ENCODE data around the gene TFB2M. TPM values are rescaled to one million over a fixed set of nuclear protein-coding genes. Genes with fewer than 3 reads are reported as not detected.

Gene TFB2M
- total and polyA plus RNA-seq, 5 experiments from 2014 or later: 12.0 to 20.8 (median 17.8) TPM

DNA sequence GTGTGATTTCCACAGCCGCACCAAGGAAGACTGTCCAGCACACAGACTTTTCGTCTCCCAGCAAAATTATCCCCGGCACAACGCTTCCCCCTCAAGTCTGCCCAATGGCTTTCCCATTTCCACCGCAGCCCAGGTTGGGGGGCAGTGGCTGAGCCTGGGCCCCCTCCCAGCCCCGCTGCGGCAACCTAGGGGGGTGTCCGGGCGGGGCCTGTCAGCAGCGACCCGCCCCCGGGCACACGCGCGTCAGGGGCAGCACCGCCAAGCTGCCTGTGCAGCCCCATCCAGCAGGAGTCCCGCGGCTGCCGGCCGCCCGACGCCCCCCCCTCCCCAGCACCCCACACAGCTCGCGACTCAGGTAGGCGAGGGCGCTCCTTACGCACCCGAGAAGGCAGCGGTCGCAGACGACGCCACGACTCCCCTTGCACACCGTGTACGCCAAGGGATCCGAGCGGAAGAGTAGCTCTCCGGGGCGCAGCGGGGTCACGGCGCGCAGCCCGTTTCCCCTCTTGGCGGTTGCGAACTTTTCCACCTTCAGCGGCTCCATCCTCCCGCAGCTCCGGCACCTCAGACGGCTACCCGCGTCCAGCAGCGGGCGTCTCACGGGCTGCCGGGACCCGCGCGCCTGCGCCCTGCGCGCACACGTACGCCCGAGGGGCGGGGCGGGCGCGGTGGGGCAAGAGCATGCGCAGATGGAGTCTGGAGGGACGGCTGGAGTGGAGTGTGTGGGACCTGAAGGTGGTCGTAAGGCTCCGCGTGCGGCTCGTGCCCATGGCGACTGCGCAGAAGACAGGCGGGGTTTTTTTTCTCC is 59.2 kb downstream of the TFB2M start, which contains the start of gene SMYD3:
Gene SMYD3 (minus strand): TSS at position 606 of the 808 bp plus-strand sequence.
- Mint-ChIP-seq H3K4me3 (peak within 1 kb of the TSS; percentile 85 to 97 (median 91)), H3K36me3 (no peaks in the 10 kb centered on the region), H3K27me3 (no peaks in the 10 kb centered on the region), H3K4me1 (peaks cover 21 to 49% (median 37%) of the 10 kb centered on the region in 4 donors), H3K9me3 (no peaks in the 10 kb centered on the region), H3K27ac (peak within 1 kb of the TSS; percentile 87 to 96 (median 94))
- POLR2A ChIA-PET: interaction anchor here (0.6 to 1.3 kb wide), 4 partner anchors 60 to 190 kb away, joined by 3 to 8 read pairs (median 4); no protein-coding TSS in a partner anchor
- DNase-seq (peak; percentile 66 to 87 (median 78)), ATAC-seq (peak; percentile 82 to 88)

GRCh38 chr1:246506367-246506673 is 59.7 kb downstream of the TFB2M start:
- H3K9me3 Mint-ChIP-seq: no peaks in the 10 kb centered on the region
- POLR2A ChIA-PET: interaction anchor here (1.3 kb wide), 2 partner anchors 61 to 65 kb away, joined by 5 to 8 read pairs; no protein-coding TSS in a partner anchor

GRCh38 chr1:246503341-246503740 is 62.7 kb downstream of the TFB2M start:
- Mint-ChIP-seq H3K36me3 (no peaks in the 10 kb centered on the region), H3K27ac (peak overlapping the region in 1 of 10 donors; percentile 35), H3K4me1 (peaks cover 29 to 54% (median 39%) of the 10 kb centered on the region in 4 donors), H3K4me3 (no peak overlapping the region), H3K27me3 (no peaks in the 10 kb centered on the region), H3K9me3 (no peaks in the 10 kb centered on the region)
- no peak for DNase-seq
- no peak for ATAC-seq
- POLR2A ChIA-PET: no interaction called here

More at GRCh38 chr1:246506367-246506673, 59.7 kb downstream of the TFB2M start:
- ATAC-seq: peak; percentile 11 to 15
- no peak for DNase-seq
- Mint-ChIP-seq H3K4me1 (peaks cover 27 to 54% (median 40%) of the 10 kb centered on the region in 4 donors), H3K27me3 (no peaks in the 10 kb centered on the region), H3K27ac (peak overlapping the region; percentile 14 to 94 (median 88)), H3K36me3 (no peaks in the 10 kb centered on the region), H3K4me3 (peak overlapping the region; percentile 85 to 97 (median 90))

DNA sequence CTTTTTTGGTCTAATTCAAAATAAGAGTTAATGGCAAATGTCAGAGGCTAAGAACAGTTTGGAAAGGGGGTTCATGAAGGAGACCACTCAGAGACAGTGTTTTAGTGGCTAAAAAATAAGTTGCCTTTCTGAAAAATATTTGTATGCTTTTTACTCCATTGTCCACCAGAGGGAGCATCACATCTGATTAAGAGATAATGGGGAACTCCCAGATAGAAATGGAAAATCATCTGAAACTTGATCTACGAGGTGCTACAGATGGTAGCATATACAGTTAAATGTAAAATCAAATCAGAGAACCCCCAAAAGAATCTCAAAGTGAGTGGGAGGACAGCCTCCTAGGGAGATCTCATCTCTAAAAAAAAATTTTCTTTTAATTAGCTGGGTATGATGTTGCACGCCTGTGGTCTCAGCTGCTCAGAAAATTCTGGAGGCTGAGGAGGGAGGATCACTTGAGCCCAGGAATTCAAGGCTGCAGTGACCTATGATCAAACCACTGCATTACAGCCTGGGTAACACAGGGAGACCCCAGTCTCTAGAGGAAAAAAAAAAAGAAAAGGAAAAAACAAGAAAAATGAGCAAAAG is 68.6 kb downstream of the TFB2M start:
- peak overlapping the region in 4 of 10 donors; percentile 11 to 81 (median 50) for H3K27ac Mint-ChIP-seq
- DNase-seq: peak in 5 of 10 donors; percentile 33 to 72 (median 65)
- POLR2A ChIA-PET: no interaction called here

GRCh38 chr1:246492611-246493245 is 73.3 kb downstream of the TFB2M start:
- H3K27ac Mint-ChIP-seq: no peak overlapping the region
- H3K36me3 Mint-ChIP-seq: peaks cover 4 to 10% (median 9%) of the 10 kb centered on the region in 3 donors
- H3K27me3 Mint-ChIP-seq: no peaks in the 10 kb centered on the region
- no peak overlapping the region for H3K4me3 Mint-ChIP-seq
- peaks cover 6 to 10% (median 8%) of the 10 kb centered on the region in 4 donors for H3K4me1 Mint-ChIP-seq
- POLR2A ChIA-PET: no interaction called here
- no peaks in the 10 kb centered on the region for H3K9me3 Mint-ChIP-seq
- DNase-seq: peak in 1 of 10 donors; percentile 19
- peak in 1 of 2 donors; percentile 33 for ATAC-seq

More for the DNA sequence above, 68.6 kb downstream of the TFB2M start:
- Mint-ChIP-seq H3K4me3 (no peak overlapping the region), H3K36me3 (no peaks in the 10 kb centered on the region), H3K4me1 (peaks cover 6 to 12% (median 10%) of the 10 kb centered on the region in 4 donors), H3K27me3 (no peaks in the 10 kb centered on the region), H3K9me3 (no peaks in the 10 kb centered on the region)
- ATAC-seq: peak; percentile 57 to 87

- no peaks in the 10 kb centered on the region for H3K27me3 Mint-ChIP-seq
- peaks cover 4 to 12% (median 9%) of the 10 kb centered on the region in 3 donors for H3K36me3 Mint-ChIP-seq
- H3K27ac Mint-ChIP-seq: peak overlapping the region in 2 of 10 donors; percentile 41 to 80
- POLR2A ChIA-PET: no interaction called here
- DNase-seq (no peak), ATAC-seq (no peak)
- no peaks in the 10 kb centered on the region for H3K9me3 Mint-ChIP-seq
- H3K4me1 Mint-ChIP-seq: peaks cover 0 to 13% (median 9%) of the 10 kb centered on the region in 4 donors
- H3K4me3 Mint-ChIP-seq: no peak overlapping the region
These were observed 74.5 kb downstream of the TFB2M start for GRCh38 chr1:246491551-246492053.

Other genes starting within 250 kb of the TFB2M start
- gene SMYD3, start 59.0 kb downstream of the TFB2M start, total RNA-seq: 10 to 100 TPM; 19.1 to 19.5 TPM
- gene SMYD3, start 59.0 kb downstream of the TFB2M start, polyA plus RNA-seq: 10 to 100 TPM; 36.5 to 42.1 (median 36.7) TPM
- gene CNST, start 195 bp upstream of the TFB2M start, total RNA-seq: 10 to 100 TPM; 79.8 to 88.6 TPM
- gene CNST, start 195 bp upstream of the TFB2M start, polyA plus RNA-seq: 10 to 100 TPM; 32.0 to 48.3 (median 37.6) TPM
- 10 to 100 TPM; 11.3 to 11.7 TPM for gene SCCPDH, start 158.1 kb upstream of the TFB2M start, total RNA-seq
- 10 to 100 TPM; 31.3 to 36.8 (median 36.4) TPM for gene SCCPDH, start 158.1 kb upstream of the TFB2M start, polyA plus RNA-seq